GM12872 (cell line): ENCODE data around the gene GCNT2.

Experiments
- CTCF ChIP-seq: IDR thresholded peaks from 3 replicates; pipeline ENCODE4 v1.5.1; 2011; ENCODE audit warnings: low read depth, mild to moderate bottlenecking, low read length, moderate library complexity; ENCODE audit not compliant: insufficient read depth

The GCNT2 gene

GRCh38 chr6:10542213-10542612 is 21.1 kb downstream of the GCNT2 start:
- no peak for TF ChIP-seq CTCF

GRCh38 chr6:10543488-10543887 is 22.3 kb downstream of the GCNT2 start:
- no peak for TF ChIP-seq CTCF

GRCh38 chr6:10545482-10545881 is 24.3 kb downstream of the GCNT2 start:
- no peak for TF ChIP-seq CTCF

GRCh38 chr6:10547809-10548208 is 26.7 kb downstream of the GCNT2 start:
- no peak for TF ChIP-seq CTCF

GRCh38 chr6:10550764-10551163 is 29.6 kb downstream of the GCNT2 start:
- TF ChIP-seq CTCF, result no peak

- no peak for TF ChIP-seq CTCF
Observed at GRCh38 chr6:10552270-10552810, 31.2 kb downstream of the GCNT2 start.

GRCh38 chr6:10553871-10554270 is 32.7 kb downstream of the GCNT2 start:
- no peak for TF ChIP-seq CTCF
